GM18519 (cell line): ENCODE measurements around the gene GLT6D1.

Experiments used
- ATAC-seq: cut with Tn5 transposase; IDR thresholded peaks from one replicate; pipeline ENCODE4 v1.9.1; 2021; ENCODE audit warnings: mild to moderate bottlenecking, moderate library complexity; ENCODE audit not compliant: unreplicated experiment, low FRiP score

The GLT6D1 gene

DNA sequence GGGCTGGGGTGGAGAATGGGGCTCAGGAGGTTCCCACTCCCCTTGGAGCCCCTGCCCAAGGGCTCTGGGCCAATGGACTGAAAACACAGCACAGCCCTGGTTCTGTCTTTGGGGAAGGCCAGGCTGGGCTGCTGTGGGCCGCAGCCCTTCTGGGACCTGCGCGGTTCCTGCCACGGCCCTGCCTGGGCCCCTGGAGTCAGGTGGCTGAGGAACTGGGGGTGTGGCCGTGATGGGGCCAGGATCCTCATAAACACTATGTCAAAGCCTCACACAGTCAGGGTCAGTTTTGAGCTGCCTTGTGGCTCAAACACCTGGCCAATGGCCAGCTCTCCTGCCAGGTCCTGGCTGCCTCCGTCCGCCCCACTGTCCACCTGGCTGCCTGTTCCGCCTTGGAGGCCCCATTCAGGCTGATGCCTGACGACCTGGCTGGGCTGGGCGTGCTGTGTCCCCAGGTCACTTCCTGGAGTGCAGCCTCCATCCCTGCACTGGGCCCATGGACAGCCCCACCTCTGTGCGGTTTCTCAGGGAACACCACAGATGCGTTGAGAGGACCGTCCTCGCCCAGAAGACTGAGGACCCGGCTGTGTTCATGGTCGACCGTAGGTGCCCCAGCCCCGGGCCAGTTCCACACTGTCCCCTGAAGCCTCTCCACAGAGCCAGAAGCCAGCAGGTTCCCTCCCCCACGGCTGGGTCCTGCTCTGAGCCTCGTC, 50.3 kb downstream of the GLT6D1 start:
- no peak for ATAC-seq

DNA sequence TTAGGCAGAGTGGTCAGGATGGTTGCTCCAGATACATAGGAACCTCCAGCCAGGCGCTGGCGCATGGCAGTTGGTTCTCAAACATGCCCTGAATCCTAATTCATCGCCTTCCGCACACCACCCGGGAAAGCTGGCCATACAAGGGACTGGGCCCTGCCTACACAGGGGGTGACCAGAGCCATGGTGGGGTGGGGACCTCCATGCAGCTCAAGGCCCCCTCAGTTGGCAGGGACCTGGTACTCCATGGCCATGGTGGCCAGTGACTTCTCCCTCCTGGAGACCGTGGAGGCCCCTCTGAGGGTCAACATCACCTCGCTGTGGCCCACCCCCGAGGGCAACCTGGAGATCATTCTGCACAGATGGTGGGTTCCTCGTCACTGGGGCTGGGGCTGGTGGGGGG, 51.0 kb downstream of the GLT6D1 start:
- ATAC-seq, result no peak

DNA sequence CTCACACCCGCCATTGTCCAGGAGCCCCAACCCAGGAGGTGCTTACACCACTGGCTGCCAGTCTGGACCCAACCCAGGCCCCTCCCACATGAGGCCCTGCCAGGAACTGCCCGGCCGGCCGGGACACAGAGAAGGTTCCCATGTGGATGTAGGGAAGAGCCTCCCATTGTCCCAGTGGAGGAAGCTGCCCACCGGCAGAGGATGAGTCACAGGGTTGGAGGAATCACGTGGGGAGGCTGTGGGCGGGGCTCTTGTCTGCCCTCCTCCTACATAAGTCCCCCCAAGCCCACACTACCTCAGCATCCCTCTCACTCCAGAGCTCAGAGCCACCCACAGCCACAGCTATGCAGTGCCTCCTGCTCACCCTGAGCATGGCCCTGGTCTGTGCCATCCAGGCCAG, 51.7 kb downstream of the GLT6D1 start:
- ATAC-seq, result no peak

DNA sequence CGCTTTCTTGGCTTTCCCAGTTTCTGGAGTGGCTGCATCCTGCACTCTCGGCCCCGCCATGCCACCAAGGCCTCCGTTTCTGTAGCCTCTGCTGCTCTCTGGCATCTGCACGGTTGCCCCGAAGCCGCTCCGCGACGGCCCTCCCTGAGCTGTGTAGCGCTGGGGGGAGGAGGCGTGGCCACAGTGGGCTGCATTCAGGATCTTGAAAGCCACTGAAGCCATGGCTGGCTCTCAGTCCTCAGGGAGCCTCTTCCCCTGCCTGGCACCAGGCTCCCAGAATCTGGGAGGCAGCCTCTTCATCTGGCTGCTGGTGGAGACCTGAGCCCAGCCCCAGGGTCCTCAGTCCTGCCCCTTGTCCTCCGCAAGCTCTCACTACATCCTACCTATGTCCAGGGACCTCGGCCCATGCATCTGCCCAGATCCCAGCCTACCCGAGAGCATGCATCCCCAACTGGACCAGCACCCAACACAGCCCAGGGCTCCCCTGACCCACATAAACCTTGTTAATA, 52.7 kb downstream of the GLT6D1 start:
- ATAC-seq, result no peak

DNA sequence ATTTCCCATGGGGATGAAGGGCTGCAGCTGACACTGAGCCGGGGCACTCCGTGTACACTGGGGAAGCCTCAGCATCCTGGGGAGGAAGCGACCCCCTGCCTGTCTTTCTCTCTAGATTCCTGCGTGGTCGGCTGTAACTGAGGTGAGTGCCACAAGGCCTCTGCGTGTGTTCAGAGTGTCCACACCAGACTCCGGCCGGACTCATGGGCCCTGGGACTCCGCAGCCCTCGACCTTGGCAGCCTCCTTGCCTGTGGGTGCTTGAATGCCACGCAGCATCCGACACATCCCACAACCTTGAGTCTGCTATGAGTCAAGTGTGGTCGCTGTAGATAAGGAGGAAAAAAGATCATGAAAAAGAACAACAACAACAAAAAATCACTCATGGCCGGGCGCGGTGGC, 54.4 kb downstream of the GLT6D1 start:
- no peak for ATAC-seq

DNA sequence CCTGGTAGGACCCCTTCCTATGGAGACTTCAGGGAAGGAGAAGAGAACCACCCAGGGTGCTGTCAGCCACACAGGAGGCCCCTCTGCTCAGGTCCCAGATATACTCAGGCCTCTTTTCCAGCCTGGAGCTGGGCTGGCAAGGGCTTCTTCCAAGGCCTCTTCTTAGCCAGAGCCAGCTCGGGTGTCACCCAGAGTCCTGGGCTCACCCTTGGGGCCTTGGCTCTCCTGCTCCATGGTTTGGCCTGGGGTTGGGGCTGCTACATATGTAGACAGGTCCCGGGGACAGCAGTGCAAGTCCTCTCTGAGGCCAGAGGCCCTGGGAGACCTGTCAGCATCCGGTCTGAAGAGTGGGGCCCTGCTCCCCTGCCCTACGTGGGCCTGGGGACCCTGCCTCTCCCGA, 55.0 kb downstream of the GLT6D1 start:
- no peak for ATAC-seq

DNA sequence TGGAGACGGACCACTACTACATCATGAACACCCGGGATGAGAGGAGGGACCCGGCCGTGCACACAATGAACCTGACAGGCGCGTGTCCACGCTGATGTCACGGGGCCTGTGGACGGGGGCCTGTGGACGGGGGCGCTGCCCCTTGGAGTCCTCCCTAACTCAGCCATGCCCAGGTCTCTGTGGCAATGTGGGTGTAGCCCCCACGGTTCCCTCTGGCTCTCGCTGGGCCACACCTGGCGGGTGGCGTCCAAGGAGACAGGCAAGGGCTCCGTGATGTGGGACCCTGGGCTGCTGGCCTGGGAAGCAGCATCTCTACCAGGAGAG, 55.7 kb downstream of the GLT6D1 start:
- ATAC-seq, result no peak

DNA sequence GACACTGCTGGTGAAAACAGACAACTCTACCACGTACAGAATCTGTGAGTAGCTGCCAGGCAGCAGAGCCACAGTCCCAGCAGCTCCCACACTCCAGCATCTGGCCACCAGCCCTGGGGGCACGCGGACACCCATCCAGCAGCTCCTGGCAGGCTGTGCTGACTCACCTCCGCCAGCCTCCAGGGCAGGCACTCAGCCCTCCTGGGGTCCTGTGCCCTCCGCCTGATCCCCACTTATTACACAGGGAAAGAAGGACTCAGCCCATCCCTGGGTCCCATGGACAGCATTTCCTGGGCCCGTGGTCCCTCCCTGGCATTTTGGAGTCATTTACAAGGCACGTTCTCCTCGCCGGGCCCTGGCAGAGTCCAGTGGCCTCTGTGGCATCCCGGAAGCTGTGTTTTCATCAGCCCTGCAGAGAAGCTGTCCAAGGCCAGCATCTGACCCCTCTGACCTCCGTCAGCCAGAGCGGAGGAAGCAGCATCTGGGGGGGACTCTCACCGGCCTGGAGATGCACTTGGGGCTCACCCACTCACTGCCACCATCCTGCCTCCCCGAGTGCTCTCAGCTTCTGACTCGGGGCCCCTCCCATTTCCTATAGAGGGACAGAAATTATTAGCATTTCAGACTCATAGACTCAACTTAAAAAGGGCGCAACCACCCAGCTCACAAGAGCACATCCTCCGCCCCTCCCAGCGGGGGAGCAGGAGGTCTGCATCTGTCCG, 56.2 kb downstream of the GLT6D1 start:
- no peak for ATAC-seq

DNA sequence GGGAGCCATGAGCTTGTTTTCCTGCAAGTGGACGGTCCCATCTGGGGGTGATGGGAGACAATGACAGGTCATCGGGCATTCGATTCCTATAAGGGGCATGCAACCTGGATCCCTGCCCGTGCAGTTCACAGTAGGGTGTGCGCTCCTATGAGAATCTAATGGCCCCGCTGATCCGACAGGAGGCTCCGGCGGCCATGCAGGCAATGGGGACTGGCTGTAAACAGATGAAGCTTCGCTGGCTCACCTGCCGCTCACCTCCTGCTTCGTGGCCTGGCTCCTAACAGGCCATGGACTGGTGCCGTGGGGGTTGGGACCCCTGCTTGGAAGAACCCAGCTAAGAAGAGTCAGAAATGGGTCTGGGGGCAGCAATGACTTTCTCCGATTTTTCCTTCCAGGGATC, 56.8 kb downstream of the GLT6D1 start:
- ATAC-seq, result no peak

DNA sequence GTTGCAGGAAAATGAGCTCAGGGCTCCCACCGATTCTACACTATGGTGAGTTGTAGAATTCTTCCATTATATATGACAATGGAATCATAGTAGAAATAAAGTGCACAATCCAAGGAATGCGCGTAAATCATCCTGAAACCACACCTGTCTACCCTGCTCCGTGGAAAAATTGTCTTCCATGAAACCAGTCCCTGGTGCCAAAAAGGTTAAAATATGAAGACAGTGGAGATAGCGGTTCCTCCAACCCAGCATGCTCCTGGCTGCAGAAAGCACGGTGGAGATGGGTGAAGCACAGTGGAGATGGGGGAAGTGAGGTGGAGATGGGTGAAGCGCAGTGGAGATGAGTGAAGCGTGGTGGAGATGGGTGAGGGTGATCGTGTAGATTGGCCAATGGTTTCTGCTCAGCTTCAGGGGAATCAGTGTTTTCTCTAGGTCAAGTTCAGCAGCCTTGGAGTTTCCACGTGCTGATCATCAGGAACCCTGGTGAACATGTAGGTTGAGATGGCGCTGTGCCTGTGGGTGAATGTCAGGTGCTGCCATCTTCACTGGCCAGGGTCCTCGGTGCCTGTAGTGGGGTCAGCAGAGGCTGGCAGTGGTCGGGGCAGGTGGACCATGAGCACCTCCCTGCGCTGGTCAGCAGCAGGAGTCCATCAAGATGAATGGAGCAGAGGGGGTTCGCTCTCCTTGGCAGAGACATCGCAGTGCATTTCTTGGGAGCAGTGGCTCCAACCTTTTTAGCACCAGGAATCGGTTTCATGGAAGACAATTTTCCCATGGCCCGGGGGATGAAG, 57.5 kb downstream of the GLT6D1 start:
- no peak for ATAC-seq

DNA sequence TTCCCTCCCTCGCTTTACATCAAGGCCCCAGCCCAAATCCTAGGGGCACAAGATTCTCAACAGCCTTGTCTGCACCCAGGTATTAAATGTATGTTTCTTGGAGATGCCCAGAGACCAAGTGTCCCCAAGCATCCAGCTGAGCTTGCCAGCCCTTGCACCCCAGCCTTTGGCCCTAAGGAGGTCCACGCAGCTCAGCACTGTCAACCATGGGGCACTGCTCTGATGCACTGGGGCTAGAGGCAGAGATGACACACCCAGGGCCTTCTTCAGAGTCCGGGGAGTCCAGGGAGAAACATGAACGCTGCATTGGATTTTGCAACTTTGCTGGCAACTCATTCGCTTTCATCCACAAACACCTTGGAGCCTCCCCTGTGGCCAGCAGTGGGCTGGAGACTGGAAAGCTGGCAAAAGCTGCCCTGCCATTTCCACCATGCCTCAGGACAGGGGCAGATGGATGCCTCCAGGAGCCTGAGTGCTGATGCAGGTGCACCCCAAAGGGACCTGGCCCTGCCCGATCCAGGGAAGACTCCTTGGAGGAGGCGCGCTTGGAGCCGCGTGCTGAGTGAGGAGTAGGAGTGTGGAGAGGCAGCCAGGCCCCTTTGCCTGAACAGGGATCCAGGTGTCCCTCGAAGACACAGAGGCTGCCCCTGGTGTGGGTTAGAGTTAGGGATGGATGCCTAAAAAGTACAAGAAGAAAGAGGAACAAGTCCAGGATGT, 58.5 kb downstream of the GLT6D1 start:
- no peak for ATAC-seq

DNA sequence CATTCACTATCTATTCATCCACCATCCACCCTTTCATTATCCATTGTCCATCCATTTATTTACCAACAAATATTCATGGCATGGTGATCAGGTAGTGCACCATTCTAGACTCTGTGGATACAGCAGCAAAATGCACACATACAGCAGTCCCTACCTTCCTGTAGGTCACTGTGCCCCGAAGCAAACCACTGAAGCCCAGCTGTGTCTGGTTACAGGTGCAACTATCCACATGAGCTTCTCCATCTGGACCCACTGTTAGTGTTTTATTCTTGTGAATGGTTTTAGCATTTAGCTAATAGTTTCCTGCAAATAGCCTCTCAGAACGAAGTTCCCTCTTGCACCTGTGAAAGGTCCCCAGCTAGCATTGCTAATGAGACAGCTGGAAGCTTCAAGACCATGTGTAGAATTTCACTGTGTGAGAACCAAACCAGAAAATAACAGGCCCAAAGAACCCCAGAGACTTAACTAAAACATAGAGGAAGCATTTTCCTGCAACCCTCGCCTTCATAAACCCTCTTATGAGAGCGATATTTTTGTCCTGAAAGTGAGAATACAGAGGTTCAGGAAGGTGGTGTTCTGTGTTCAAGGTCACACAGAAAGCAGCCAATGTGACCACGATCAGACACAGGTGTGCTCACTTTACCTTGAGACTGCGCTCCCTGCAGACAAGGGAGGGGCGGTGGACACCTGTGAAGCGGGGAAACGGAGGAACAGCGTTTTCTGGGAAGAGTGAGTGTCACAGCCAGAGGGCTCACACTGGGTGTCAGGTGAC, 59.3 kb downstream of the GLT6D1 start:
- no peak for ATAC-seq

DNA sequence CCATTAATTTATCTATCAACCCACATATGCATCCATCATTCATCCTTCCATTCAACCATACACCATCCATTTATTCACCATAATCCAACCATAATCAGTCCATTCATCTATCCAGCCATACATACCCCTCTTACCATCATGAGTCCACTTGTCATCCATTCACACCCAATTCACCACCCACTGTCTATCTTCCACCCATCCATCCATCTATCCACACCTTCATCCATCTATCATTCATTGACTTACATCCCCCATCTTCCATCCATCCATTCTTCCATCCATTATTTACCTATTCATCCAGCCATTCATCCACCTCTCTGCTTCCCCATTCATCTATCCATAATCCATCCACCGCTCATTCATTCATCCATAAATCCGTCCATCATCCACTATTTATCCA, 60.0 kb downstream of the GLT6D1 start:
- ATAC-seq, result no peak

DNA sequence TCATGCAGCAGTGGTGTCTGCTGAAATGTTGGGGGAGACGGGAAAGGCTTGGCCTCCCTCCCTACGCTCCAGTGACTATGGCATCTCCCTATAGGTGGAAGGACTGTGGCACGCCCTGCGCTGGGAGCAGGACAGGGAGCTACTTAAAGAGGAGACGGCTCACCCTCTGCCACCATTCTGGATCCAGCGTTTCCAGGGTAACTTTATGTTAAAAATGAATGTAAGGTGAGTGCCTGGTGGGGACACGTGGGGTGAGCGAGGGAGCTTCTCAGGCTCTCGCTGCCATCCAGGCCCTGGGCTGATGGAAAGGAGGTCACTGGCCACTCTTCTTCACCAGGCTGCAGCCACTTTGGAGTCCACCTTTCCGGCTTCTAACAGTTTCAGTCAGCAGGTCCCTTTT, 62.1 kb downstream of the GLT6D1 start:
- ATAC-seq, result no peak

DNA sequence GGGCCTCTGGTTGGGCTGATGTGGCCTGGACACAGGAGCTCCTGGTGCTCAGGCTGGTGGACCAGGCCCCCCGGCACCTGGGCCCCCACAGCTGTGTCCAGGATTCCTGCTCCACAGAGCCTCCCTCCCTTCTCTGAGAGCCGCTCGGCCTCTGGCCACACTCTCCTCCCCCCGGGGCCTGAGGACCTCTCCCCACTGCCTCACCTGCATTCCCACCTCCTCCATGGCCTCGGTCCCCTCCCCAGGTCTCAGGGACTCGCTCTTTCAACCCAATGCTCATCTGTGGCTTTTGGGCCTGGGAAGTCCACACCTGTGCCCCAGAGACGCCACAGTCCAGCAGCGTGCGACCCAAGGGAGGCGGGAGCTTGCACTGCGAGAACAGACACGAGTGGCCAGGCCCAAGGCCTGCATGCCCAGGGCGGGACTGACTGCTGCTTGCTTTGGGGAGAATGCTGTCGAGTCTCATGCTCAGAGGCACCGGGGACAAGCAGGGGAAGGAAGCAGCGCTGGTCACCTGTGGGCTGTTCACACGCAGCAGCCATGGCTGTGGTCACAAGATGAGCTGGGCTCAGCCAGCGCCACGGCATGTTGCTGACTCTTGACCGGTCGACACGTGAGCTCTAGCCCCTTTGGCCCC, 63.2 kb downstream of the GLT6D1 start:
- no peak for ATAC-seq

DNA sequence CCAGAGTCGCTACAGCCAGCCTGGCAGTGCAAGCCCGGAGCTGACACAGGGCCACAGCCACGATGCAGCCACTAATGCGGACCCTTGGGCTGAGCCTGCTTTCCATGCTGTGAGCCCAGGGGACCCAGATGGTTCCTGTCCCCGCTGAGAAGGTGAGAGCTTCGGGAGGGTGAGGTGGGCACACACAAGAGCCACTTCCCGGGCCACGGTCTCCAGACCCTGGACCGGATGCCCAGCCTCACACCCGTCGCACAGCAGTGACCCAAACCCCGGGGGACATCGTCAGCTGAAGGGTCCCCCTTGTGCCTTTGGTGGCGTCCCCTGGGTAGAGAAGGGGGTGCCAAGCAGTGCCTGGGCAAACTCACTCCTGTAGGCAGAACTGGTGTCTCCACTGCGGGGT, 64.4 kb downstream of the GLT6D1 start:
- no peak for ATAC-seq

DNA sequence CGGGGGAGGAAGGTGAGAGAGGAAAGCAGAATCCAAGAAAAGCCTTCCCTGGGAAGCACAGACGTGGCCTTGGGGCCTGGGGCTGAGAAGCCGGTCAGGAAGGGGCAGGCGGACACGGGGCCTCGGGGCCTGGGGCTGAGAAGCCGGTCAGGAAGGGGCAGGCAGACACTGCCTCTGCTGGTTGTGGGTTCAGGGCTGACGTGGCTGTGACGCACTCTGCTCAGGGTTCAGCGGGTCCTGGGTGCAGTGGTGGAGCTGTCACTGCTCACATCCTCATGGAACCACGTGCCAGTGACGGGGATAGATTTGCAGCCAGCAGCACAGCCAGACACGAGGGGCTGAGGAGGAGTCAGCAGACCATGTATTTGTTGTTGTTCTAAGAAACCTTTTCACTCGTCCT, 65.0 kb downstream of the GLT6D1 start:
- ATAC-seq, result no peak
